Measurements from ENCODE around the gene PTPRCAP. TPM values are rescaled to one million over a fixed set of nuclear protein-coding genes. Genes with fewer than 3 reads are reported as not detected.

PTPRCAP gene
- total RNA-seq, 1 donor from 2014 or later: not detected

DNA sequence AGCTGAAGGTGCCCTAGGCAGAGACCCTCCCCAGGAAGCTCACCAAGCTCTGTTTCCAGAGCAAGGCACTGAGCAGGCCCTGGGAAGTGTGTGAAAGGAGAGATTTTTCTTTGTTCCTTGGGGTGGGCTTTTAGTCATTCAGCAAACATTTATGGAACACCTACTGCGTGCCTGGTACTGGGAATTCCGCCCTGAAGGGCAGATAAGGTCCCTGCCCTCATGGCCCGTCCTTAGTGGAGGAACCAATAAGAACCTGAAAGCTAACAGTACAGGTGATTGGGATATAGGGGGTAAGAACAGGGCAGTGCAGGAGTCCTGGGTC is 27.7 kb upstream of the PTPRCAP start:
- DNase-seq: no peak

DNA sequence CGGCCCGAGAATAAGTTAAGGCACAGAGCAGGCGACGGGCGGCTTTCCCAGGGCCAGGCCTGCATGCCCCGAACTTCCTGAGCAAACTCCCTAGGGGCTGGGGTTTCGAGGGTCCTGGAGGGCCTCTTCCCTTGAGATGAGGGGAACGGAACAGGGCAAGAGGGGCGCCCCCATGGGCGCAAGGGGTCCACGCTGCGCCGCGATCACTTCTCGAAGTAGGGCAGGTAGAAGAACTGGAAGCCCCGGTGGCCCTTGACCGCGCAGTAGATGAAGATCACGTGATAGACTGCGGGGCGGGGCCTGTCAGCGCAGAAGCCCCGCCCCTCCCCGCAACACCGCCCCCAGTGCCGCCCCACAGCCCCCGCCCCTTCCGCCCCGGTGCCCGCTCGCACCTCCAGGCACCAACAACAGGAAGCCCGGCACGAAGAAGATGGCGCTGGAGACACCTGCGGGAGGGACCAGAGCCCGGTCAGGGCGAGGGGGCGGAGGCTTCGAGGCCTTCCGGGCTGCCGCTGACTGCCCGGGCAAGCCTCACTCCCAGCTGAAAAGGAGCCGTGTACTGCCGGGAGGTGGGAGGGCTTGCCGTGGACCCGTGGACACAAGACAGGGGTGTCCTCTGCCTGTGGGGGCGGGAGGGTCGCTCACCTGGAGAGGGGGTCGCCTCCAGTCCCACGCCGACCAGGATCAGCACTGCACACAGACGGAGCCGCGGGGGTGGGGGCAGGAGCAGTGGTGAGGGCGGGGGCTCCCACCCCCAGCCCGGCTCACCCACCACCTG is 27.1 kb upstream of the PTPRCAP start:
- peak; percentile 71 for DNase-seq

DNA sequence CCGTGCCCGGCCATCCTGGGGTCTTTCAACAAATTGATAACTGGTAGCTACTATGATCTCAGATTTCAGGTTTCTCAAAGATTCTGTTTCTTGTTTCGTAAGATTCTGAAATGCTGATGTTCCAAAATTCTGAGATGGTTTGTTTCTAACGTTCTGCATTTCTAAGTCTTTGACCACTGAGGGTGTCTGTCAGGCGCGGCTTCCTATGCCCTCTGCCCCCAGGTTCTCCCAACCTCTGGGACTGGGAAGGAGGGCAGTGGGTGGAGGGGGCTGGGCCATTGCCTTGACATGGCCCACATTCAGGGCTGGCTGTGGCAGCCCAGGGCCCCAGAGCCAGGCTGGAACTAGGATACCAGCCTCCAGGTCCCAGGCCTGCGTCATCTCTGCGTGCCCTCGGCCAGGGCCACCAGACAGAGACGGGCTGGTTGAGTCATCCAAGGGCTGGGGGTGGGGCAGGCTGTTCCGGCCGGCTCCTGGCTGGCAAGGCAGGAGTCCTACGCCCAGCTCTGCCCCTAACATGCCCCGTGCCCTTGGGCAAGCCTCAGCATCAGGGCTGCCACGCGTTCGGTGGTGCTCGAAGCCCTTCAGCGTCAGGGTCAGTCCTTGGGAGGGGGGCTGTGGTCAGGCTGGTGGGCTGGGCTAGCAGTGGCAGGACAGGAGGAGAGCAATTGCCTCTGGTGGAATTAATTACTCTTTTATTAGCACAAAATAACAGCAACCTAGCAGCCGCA is 26.4 kb upstream of the PTPRCAP start:
- peak; percentile 37 for DNase-seq

DNA sequence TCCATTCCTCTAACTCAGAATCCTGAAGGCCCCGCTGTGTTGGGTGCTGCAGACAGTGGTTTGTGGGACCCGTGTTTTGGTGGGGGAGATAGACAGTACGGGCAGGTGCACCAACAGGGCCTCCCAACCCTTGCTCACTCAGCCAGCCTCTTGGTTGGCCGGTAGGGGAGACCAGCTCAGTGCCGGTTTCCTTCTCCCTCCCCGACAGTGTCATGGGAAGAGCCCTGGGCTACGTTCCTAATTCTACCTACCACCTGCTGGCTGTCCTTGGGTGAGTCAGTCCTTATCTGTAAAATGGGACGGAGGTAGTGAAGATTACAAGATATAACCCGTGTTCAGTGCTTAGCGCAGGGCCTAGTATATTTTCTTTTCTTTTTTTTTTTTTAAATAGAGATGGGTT is 25.7 kb upstream of the PTPRCAP start:
- no peak for DNase-seq

DNA sequence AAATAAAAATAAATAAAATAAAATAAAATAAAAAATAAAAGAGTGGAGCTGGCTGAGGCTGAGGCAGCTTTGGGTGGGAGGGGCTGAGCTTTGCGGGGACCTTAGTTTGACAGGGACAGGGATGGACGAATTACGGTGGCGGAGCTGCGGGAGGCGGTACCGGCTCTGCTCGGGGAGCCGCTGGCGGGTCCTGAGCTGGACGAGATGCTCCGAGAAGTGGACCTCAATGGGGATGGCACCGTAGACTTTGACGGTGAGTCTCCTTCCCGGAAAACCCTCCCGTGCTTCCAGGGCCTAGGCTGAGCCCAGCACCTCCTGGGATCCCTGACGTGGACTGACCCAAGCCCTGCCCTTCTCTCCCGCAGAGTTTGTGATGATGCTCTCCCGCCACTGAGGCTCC is 20.8 kb upstream of the PTPRCAP start:
- no peak for DNase-seq

DNA sequence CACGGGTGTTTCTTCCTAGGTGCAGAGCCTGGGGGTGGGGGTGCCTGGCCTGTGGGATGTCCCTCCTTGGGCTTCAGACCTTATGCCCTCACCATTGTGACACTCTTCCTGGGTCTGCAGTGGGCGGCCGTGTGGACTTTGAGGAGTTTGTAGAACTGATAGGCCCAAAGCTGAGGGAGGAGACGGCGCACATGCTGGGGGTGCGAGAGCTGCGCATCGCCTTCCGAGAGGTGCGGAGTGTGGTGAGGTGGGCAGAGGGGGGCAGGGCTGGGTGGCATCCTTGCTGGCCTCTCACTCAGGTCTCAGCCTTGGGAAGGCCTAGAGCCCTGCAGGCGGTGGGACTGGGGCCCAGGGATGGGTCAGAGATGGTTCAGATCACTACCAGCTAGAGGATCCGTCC is 20.0 kb upstream of the PTPRCAP start:
- DNase-seq: no peak

DNA sequence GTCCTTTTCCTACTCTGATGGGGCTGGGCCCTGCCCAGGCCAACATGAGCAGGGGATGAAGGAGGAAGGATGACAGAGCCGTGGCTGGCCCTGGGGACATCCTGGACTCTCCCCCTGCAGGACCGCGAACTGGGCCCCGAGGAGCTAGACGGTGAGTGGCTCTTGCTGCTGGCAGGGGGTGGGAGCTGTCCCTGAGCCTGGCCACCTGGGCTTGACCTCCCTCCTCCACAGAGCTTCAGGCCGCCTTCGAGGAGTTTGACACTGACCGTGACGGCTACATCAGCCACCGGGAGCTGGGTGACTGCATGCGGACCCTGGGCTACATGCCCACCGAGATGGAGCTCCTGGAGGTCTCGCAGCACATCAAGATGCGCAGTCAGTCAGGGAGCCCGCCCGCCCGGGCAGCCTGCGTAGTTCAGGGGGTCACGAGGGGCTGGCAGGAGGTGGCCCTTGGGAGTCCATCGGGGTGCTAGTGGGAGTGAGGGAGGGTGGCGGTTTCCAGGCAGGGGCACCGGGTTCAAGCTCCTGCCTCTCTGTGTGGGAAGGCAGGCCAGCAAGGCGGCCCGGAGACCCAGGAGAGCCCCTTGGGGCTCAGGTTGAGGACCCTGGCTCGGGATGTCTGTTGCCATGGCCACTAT is 18.7 kb upstream of the PTPRCAP start:
- DNase-seq: no peak

DNA sequence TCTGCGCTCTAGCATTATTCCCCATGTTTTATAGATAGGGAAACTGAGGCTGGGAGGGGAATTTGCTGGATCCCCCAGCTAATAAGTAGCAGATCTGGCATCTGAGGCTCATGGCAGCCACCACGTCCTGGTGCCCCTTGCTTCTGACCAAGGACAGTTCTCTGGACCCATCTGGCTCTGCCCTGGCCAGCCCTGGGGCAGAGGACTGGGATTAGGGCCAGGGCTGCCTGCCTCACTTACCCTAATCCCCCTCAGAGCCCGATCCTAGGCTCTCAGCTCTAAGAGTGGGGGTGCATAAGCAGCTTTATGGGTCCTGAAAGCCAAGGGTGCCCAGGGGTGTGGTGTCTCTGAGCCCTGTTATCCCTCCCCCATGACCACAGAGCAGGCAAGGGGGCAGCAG is 17.6 kb upstream of the PTPRCAP start, which contains the start of gene CABP4:
Gene CABP4 (plus strand): TSS at position 301 of the 400 bp plus-strand sequence. CDS start 70 bp downstream, at position 371.
- no peak for DNase-seq

DNA sequence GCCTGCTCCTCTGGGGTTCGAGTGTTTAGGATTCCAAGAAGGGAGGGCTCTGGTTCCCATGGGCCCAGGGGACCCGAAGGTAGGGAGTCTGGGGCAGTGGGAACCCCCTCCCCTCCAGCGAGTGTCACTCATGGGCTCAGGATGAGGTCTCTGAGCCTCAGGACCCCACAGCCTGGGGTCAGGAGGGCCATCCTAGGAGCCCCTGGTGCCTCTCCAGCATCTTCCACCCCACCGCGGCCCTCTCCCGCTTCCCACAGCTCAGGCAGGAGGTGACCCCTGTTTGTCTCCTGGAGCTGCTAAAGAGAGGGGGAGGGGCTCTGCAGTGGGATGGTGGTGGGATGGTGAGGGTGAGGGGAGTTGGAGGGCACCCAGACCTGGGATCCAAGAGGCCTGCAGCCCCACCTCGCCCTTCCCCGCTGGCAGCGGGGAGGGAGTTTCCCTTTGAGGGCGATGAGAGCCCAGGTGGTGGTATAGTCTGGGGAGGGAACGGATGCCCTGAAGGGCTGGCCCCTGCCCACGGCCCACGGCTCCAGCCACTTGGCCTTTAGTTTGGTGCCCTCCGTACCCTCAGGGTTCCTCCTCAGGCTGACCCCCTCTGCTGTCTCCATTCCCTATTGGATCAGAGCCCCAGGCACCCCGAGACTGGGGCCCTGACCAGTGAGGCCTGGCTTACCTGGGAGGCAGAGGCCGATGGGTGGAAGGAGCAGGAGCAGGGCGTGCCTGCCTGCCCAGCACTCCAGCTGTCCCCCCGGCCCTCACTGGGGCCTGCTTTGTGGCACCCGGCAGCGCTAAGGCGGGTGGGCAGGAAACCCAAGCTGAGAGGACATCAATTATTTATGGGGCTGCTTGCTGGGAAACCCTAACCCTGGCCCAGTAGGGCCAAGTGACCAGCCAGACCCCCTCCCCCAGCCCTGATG is 16.6 kb upstream of the PTPRCAP start:
- DNase-seq: no peak

DNA sequence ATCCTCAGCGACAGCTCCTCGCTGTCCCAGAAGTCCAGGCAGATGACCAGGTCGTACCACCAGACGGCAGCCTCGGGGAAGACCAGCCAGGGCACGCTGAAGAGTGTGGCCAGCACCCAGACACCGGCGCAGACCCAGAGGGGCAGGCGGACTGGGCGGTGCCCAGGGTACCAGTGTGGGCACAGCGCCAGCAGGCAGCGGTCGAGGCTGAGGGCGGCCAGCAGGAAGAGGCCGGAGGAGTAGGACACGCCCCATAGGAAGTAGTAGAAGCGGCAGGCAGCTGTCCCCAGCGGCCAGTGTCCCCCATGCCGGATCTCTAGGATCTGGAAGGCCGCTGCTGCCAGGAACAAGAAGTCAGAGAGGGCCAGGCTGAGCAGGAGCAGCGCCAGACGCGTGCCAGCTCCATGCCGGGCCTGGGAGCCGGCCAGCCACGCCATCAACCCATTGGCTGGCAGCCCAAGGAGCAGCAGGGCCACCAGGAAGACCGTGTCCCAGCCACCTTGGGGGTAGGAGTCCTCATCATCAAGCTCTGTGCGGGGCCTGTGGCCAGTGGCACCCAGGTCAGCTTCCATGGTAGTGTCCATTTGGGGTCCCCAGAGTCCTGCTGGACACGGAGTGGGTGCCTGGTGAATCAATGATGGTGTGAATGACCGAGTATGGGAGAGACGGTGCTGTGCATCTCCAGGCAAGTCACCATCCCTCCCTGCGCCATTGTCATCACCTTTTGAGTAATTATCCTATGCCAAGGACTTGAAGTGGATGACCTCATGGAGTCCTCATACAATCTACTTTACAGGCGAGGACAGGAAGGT is 14.9 kb upstream of the PTPRCAP start, which contains the start of gene GPR152:
Gene GPR152 (minus strand): TSS at position 589 of the 812 bp plus-strand sequence. CDS start 5 bp downstream, at position 584.
- no peak for DNase-seq

DNA sequence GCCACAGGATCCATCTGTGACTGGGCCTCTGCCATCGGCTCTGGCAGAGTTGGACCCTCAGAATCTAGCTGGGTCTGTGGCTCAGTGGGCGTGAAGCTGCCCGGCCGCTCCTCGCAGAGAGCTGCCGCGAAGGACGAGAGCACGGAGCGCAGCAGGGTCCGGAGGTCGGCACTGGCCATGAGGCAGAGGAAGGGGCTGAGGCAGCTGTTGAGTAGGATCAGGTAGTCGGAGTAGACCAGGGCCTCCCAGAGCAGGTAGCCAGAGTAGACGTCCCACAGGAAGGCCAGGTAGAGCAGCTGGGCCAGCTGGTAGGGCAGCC is 14.1 kb upstream of the PTPRCAP start:
- DNase-seq: no peak

DNA sequence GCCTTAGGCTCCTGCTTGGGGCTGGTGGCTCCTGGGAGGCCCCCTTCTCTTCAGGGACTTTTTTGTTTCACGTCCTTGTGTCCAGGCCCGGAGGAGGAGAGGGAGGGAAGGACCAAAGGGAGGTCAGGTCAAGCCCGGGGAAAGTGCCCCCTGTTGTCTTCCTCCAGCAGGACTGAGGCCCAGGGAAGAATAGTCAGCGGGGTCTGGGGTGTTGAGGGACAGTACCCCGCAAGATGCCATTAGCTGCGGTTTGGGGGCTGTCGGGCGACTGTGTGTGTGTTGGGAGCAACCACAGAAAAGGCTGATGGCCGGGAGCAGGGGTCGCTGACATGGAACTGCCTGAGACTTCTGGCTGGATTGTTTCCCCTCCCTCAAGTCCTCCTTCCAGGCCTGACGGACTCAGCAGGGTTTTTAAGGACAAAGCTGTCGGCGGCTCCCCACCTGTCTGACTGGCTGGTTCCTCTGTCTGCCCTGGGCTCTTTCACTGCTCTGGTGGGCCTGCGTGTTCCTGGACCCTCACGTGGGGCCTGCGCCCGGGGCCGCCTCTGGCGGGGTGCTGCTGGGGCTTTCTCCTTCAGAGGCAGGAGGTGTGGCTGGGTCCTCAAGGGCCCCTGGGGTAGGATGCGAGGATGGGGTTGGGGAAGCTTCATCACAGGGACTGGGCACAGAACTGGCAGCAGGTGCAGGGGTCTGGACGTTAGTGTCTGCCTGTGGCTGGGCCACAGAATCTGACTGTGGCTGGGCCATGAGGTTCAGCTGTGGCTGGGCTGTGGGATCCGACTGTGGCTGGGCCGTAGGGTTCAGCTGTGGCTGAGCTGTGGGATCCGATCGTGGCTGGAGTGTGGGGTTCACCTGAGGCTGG is 13.5 kb upstream of the PTPRCAP start:
- no peak for DNase-seq

DNA sequence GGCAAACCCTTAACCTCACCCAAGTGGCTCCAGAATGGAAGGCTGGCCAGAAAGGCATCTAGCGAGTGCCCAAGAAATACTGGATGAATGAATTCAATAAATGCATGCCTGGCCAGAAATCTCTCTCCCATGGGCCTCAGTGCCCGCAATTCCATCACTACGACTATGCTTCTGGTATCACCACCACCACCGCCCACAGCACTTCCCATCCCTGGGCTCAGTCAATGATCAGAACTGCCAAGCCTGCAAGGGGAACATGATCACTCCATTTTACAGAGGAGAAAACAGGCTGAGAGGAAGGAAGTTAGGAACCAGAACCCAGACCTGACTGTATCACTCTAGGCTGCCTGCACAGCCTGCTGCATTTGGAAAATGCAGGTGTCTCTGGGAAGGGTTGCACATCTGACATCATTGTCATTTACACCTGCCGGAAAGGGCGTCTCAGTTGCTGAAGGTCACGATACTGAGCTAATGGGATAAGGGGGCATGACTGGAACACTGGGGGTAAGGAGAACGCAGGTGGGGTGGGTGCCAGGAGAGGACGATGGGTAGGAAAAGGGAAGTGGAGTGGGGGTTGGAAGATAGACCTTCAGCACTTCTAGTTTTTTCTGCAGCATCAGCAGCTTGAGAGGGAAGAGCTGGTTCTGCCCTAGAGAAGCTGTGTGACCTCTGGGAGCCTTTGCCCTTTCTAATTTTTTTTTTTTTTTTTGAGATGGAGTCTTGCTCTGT is 11.8 kb upstream of the PTPRCAP start:
- DNase-seq: no peak

DNA sequence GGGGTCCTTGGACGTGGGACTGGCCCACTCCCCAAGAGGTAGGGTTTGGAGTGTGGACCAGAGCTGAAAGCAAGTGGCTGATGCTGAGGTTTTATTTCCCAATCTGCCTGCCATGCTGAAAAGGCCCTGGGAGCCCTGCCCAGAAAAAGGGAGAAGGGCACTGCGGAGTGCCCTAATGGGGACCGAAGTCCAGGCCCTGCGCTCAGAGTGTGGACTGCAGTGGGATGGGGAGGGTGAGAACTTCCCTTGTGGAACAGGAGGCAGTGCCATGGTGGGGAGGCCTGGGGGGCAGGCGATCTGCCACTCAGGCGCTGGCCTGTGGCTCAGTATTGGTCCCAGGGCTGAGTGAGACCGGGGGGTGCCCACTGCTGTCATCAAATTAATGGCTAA is 10.7 kb upstream of the PTPRCAP start:
- DNase-seq: no peak

DNA sequence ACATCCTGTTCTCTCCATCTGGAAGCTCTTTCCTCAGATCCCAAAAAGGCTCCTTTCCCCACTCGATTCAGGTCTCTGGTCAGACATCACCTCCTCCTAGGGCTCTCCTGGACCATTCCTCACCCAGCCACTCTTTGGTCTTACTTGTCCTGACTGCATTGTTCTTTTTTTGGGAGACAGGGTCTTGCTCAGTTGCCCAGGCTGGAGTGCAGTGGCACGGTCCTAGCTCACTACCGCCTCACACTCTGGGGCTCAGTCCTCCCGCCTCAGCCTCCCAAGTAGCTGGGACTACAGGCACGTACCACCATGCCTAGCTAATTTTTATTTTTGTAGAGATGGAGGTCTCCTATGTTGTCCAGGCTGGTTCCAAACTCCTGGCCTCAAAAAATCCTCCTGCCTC is 8.0 kb upstream of the PTPRCAP start:
- DNase-seq: no peak

DNA sequence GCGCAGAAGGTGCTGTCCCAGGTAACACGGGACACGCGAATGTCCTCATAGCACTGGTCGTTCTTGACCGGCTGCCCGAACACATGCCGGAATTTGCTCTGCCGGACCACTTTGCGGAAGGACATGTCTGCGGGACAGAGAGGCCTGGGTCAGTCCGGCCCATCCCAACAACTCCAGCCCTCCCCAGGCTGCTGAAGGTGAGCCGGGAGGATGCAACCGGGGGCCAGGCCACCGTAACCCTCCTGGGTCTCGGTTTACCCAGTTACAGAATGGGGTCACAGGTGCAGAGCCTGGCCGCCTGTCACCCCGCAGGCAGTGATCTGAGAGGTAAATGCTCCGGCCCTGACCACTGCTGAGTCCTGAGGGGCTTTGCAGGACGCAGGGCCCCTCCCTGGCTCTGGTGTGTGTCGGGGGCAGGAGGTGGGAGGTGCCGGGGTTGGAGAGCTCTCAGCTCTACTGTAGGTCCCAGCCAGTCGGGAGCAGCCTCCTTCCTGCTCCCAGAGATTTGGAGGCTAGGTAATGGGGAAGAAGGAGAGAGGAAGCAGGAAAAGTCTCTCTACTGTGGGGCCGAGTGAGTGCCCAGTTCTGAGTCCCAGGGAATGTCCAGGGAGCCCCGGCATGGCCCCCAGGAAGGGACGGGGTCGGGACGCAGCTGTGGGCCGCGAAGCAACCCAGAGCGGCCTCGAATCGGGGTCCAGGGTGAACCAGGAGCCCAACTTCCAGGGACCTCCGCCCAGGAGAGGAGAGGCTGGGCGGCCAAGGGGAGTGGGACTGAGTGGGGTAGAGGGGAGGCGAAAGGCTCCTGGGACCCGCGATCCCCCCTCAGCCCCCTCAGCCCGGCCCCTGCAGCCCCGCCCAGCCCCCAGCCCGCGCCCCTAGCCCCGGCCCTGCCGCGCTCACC is 5.3 kb upstream of the PTPRCAP start:
- DNase-seq: no peak

DNA sequence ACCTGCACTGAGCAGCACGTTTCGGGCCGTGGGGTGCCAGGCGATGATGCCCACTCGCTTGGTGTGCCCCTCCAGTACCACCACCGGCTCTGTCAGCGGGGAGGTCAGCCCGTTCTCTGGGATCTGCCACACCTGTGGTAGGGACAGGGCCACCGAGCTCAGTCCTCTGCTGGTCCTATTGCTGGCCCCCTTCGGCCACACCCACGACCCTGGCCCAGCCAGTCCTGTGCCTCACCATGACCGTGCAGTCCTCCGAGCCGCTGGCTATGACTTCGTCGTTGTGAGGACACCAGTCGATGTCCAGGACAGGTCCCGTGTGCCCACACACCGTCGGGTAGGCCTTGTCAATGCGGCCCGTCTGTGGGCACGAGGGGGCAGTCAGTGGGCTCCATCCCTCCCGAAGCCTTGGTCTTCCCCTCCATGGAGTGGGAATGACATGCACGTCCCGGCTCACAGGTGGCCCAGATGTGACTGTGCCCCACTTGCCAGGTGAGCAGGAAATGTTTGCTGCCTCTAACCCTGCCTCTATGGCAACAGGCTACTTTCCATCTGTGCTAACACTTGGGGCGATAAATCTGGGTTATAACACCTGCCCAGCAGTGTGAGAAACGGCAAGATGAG is 4.4 kb upstream of the PTPRCAP start:
- DNase-seq: no peak

DNA sequence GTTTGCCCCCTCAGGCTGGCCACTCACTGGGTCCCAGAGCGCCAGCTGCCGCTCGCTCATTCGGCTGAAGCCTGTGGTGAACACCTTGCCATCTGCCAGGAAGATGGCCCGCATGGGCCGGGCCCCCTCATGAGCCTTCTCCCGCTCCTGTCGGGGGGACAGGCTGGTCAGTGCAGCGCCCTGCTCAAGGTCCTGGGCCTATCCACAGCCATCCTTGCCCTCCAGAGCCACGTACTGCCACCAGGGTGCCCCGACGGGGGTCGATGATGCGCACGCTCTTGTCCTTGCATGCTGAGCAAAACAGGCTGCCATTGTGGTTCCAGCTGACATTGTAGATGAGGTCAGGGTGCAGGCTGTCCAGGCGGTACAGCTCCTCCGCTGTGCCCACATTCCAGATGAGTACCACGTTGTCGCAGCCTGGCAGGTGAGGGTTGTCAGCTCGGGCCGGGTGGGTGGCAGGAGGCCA is 3.6 kb upstream of the PTPRCAP start:
- DNase-seq: no peak
